Suprapubic skin (tissue), 4 donors: Measurements from ENCODE around the gene RPUSD1. TPM values are rescaled to one million over a fixed set of nuclear protein-coding genes. Genes with fewer than 3 reads are reported as not detected.

Experiments
- DNase-seq, 2 donors: peaks; one replicate each; pipeline ENCODE4 v3.0.0-alpha.2; 2019; ENCODE audit warnings: low spot score in 2 of 2
- H3K27ac ChIP-seq: fragments of 200-600 bp; sonication (generic); one replicate; pipeline ENCODE4 v1.5.1; 2019
- H3K27me3 ChIP-seq: fragments of 200-600 bp; sonication (generic); one replicate; pipeline ENCODE4 v1.5.1; 2019
- H3K36me3 ChIP-seq: fragments of 200-600 bp; sonication (generic); one replicate; pipeline ENCODE4 v1.5.1; 2019
- H3K4me1 ChIP-seq: fragments of 200-600 bp; sonication (generic); one replicate; pipeline ENCODE4 v1.5.1; 2019
- H3K4me3 ChIP-seq: fragments of 200-600 bp; sonication (generic); one replicate; pipeline ENCODE4 v1.5.1; 2019; ENCODE audit warnings: mild to moderate bottlenecking
- H3K9me3 ChIP-seq: fragments of 200-600 bp; sonication (generic); one replicate; pipeline ENCODE4 v1.5.1; 2019
- CTCF ChIP-seq, 2 donors: fragments of 200-600 bp in 1 of 2; fragments of 450-650 bp in 1 of 2; sonication (generic) in 1 of 2; IDR thresholded peaks; one replicate each; pipeline ENCODE4 v1.5.1; 2016 to 2019; ENCODE audit warnings: antibody characterized with exemption in 2 of 2, mild to moderate bottlenecking in 1 of 2, moderate library complexity in 1 of 2
- EP300 ChIP-seq: sonication (generic); formaldehyde crosslinking; IDR thresholded peaks from one replicate; pipeline ENCODE4 v1.6.1; 2017; ENCODE audit warnings: antibody characterized with exemption
- POLR2A ChIP-seq, 2 donors: fragments of 450-650 bp; IDR thresholded peaks; one replicate each; pipeline ENCODE4 v1.6.1; 2017; ENCODE audit warnings: antibody characterized with exemption in 2 of 2, mild to moderate bottlenecking in 2 of 2, moderate library complexity in 2 of 2
- POLR2AphosphoS5 ChIP-seq, 3 donors: sonication (generic); formaldehyde crosslinking; IDR thresholded peaks; one replicate each; pipeline ENCODE4 v1.6.1; 2017; ENCODE audit warnings: antibody characterized with exemption in 3 of 3
- WGBS: methylation state at CpG from one replicate; pipeline ENCODE4 v1.1.5; 2018; 5-methylcytosine and 5-hydroxymethylcytosine counted together
- total RNA-seq, 4 donors: library from RNA; depleted of rRNA; stranded (reverse); fragments of >200 nt; gene quantifications; one replicate each; pipeline ENCODE4 v1.1.0, GENCODE V29; 2016

RPUSD1 gene
- total RNA-seq, 4 donors from 2014 or later = 13.6 to 27.1 (median 21.8) TPM

GRCh38 chr16:793414-793813, 5.2 kb upstream of the RPUSD1 start:
- no peak overlapping the region for H3K27ac ChIP-seq
- no peak for DNase-seq
- peaks cover 12% of the 10 kb centered on the region for H3K4me1 ChIP-seq
- H3K36me3 ChIP-seq = peaks cover 23% of the 10 kb centered on the region
- no peak overlapping the region for H3K4me3 ChIP-seq
- H3K27me3 ChIP-seq = peaks cover 19% of the 10 kb centered on the region
- H3K9me3 ChIP-seq = no peaks in the 10 kb centered on the region
- TF ChIP-seq POLR2A (IDR thresholded peaks at IDR 0.05) = no peak
- no peak for TF ChIP-seq CTCF (IDR thresholded peaks at IDR 0.05)
- no peak for TF ChIP-seq POLR2AphosphoS5 (IDR thresholded peaks at IDR 0.05)
- no peak for TF ChIP-seq EP300
- 100% methylated on average over 1 of the region's 8 CpGs for WGBS

- H3K4me3 ChIP-seq = no peak overlapping the region
- H3K36me3 ChIP-seq = peaks cover 23% of the 10 kb centered on the region
- 91% methylated on average over 16 of the region's 46 CpGs for WGBS
- H3K9me3 ChIP-seq = no peaks in the 10 kb centered on the region
- TF ChIP-seq EP300 = no peak
- TF ChIP-seq POLR2A (IDR thresholded peaks at IDR 0.05) = no peak
- no peak for TF ChIP-seq CTCF (IDR thresholded peaks at IDR 0.05)
- TF ChIP-seq POLR2AphosphoS5 (IDR thresholded peaks at IDR 0.05) = no peak
- DNase-seq = no peak
- no peak overlapping the region for H3K27ac ChIP-seq
- peaks cover 9% of the 10 kb centered on the region for H3K27me3 ChIP-seq
- H3K4me1 ChIP-seq = peaks cover 16% of the 10 kb centered on the region
Measured at GRCh38 chr16:792221-792995, 4.2 kb upstream of the RPUSD1 start.

GRCh38 chr16:791131-791530, 3.0 kb upstream of the RPUSD1 start:
- H3K27ac ChIP-seq = no peak overlapping the region
- WGBS = 91% methylated on average over 14 of the region's 23 CpGs
- no peak for DNase-seq
- peaks cover 23% of the 10 kb centered on the region for H3K4me1 ChIP-seq
- TF ChIP-seq POLR2A (IDR thresholded peaks at IDR 0.05) (no peak), EP300 (no peak)
- no peak overlapping the region for H3K4me3 ChIP-seq
- H3K36me3 ChIP-seq = peaks cover 34% of the 10 kb centered on the region
- H3K9me3 ChIP-seq = no peaks in the 10 kb centered on the region
- no peaks in the 10 kb centered on the region for H3K27me3 ChIP-seq

GRCh38 chr16:790086-790485, 1.9 kb upstream of the RPUSD1 start:
- no peak overlapping the region for H3K4me3 ChIP-seq
- no peak for DNase-seq
- H3K27ac ChIP-seq = no peak overlapping the region
- 97% methylated on average over 9 of the region's 17 CpGs for WGBS
- H3K27me3 ChIP-seq = no peaks in the 10 kb centered on the region
- TF ChIP-seq POLR2A (IDR thresholded peaks at IDR 0.05) = no peak
- no peak for TF ChIP-seq EP300
- no peak for TF ChIP-seq CTCF (IDR thresholded peaks at IDR 0.05)
- no peak for TF ChIP-seq POLR2AphosphoS5 (IDR thresholded peaks at IDR 0.05)
- H3K36me3 ChIP-seq = peaks cover 40% of the 10 kb centered on the region
- peaks cover 25% of the 10 kb centered on the region for H3K4me1 ChIP-seq
- no peaks in the 10 kb centered on the region for H3K9me3 ChIP-seq

- Histone ChIP-seq H3K27me3 (no peaks in the 10 kb centered on the region), H3K4me3 (peak overlapping the region; percentile 72), H3K9me3 (no peaks in the 10 kb centered on the region), H3K27ac (no peak overlapping the region), H3K4me1 (peaks cover 25% of the 10 kb centered on the region), H3K36me3 (peaks cover 40% of the 10 kb centered on the region)
- 74% methylated on average over 20 of the region's 33 CpGs for WGBS
- TF ChIP-seq EP300 (no peak), CTCF (IDR thresholded peaks at IDR 0.05) (no peak), POLR2A (IDR thresholded peaks at IDR 0.05) (no peak), POLR2AphosphoS5 (IDR thresholded peaks at IDR 0.05) (no peak)
- no peak for DNase-seq
Measured at GRCh38 chr16:789191-789850, 1.1 kb upstream of the RPUSD1 start.
